Gastrocnemius medialis (tissue), 4 donors: Measurements from ENCODE around the gene EMCN. TPM values are rescaled to one million over a fixed set of nuclear protein-coding genes. Genes with fewer than 3 reads are reported as not detected.
"Not testable (repeated sequence)": the region's sequence is repeated elsewhere in the genome, so short reads cannot be mapped to it uniquely, and the experiment has no call there.

Experiments used
- ATAC-seq, 2 donors: fragments of 150-250 bp; one replicate each; pipeline ENCODE4 v1.9.1; 2016
- DNase-seq, 2 donors: peaks; one replicate each; pipeline ENCODE4 v3.0.0-alpha.2; 2019
- H3K27ac ChIP-seq, 4 donors: fragments of 200-600 bp; sonication (generic); 1 replicate in 1 of 4; 2 replicates in 3 of 4; pipeline ENCODE4 v1.5.1; 2016 to 2018; ENCODE audit warnings: mild to moderate bottlenecking in 2 of 4, moderate library complexity in 1 of 4
- H3K27me3 ChIP-seq, 3 donors: fragments of 200-600 bp; sonication (generic) in 2 of 3; 1 replicate in 1 of 3; 2 replicates in 2 of 3; pipeline versions ENCODE4 v1.5.1 to v1.6.0; 2016 to 2019; ENCODE audit warnings: mild to moderate bottlenecking in 1 of 3, moderate library complexity in 1 of 3
- H3K36me3 ChIP-seq, 2 donors: fragments of 200-600 bp; sonication (generic) in 1 of 2; one replicate each; pipeline ENCODE4 v1.5.1; 2017 to 2018
- H3K4me1 ChIP-seq, 2 donors: fragments of 200-600 bp; sonication (generic) in 1 of 2; one replicate each; pipeline ENCODE4 v1.5.1; 2016 to 2017; ENCODE audit warnings: mild to moderate bottlenecking in 2 of 2
- H3K4me3 ChIP-seq, 4 donors: fragments of 200-600 bp; sonication (generic) in 3 of 4; 1 replicate in 1 of 4; 2 replicates in 3 of 4; pipeline ENCODE4 v1.5.1; 2016 to 2019; ENCODE audit warnings: mild to moderate bottlenecking in 2 of 4
- H3K9me3 ChIP-seq, 3 donors: fragments of 200-600 bp; sonication (generic) in 2 of 3; 1 replicate in 1 of 3; 2 replicates in 2 of 3; pipeline ENCODE4 v1.5.1; 2016 to 2019
- POLR2A ChIP-seq, 2 donors: fragments of 450-650 bp; IDR thresholded peaks; one replicate each; pipeline ENCODE4 v1.6.1; 2017; ENCODE audit warnings: antibody characterized with exemption in 2 of 2, mild to moderate bottlenecking in 2 of 2, moderate library complexity in 2 of 2
- in situ Hi-C, 4 donors: fragments of 200-750 bp; cut with MboI; loops; one replicate each; pipeline versions ENCODE4 v1.15.0 to v1.8.0; 2017; ENCODE audit warnings: low sequenced_read_pairs in 4 of 4
- intact Hi-C: fragments of 100-400 bp; cut with DNase I; formaldehyde crosslinking; loops from one replicate; pipeline ENCODE4 v1.15.1; 2023; ENCODE audit warnings: low total_unique reads
- total RNA-seq, 4 donors: library from RNA; depleted of rRNA; stranded (reverse); fragments of >200 nt; gene quantifications; one replicate each; pipeline versions ENCODE4 v1.1.0 to v1.2.3, GENCODE V29; 2016
- TF ChIP-seq, protein P1 (sequence below), 5 experiments: fragments of 450-650 bp in 3 of 5; fragments of 200-600 bp in 2 of 5; sonication (generic) in 2 of 5; IDR thresholded peaks in 4 of 5; conservative IDR thresholded peaks in 1 of 5; 1 replicate in 4 of 5; 2 replicates in 1 of 5; pipeline ENCODE4 v1.5.1; 2016 to 2019; ENCODE audit warnings: antibody characterized with exemption in 5 of 5, mild to moderate bottlenecking in 3 of 5, moderate library complexity in 3 of 5

Gene EMCN
- total RNA-seq, 4 donors from 2014 or later: 10.8 to 27.5 (median 12.2) TPM

DNA sequence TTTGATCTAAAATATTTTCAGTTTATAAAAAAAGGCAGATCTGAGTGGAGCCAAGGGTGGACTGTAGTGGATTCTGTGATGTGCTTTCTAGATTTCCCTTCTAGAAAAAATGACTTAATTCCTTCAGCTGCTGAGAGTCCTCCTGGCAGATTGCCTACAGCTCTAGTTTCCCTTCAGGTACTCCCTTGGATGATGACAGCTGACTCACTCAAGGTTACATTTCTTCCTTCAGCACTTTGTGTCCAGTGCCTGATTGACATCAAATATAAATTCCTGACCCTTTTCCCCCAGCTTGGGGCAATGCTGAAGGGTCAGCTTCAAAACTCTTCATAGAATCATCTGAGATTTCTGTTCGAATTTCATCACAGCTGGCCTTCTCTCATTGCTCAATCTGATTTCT is 161.7 kb downstream of the EMCN start:
- intact Hi-C loops: no loop called here
- H3K9me3 ChIP-seq: no peaks in the 10 kb centered on the region
- ATAC-seq: peak in 1 of 2 donors; percentile 82

DNA sequence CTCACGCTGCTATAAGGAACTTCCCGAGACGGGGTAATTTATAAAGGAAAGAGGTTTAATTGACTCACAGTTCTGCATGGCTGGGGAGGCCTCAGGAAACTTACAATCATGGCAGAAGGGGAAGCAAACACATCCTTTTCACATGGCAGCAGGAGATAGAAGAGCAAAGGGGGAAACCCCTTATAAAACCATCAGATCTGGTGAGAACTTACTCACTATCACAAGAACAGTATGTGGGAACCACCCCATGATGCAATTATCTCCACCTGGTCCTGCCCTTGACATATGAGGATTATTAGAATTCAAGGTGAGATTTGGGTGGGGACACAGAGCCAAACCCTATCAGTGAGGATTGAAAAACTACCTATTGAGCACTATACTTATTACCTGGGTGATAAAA is 165.5 kb downstream of the EMCN start:
- H3K4me3 ChIP-seq, H3K27ac ChIP-seq, intact Hi-C loops, H3K27me3 ChIP-seq, DNase-seq, ATAC-seq, H3K9me3 ChIP-seq, in situ Hi-C loops, H3K36me3 ChIP-seq, H3K4me1 ChIP-seq: not testable (repeated sequence)

More for the DNA sequence above, 161.7 kb downstream of the EMCN start:
- TF ChIP-seq, protein P1, sequence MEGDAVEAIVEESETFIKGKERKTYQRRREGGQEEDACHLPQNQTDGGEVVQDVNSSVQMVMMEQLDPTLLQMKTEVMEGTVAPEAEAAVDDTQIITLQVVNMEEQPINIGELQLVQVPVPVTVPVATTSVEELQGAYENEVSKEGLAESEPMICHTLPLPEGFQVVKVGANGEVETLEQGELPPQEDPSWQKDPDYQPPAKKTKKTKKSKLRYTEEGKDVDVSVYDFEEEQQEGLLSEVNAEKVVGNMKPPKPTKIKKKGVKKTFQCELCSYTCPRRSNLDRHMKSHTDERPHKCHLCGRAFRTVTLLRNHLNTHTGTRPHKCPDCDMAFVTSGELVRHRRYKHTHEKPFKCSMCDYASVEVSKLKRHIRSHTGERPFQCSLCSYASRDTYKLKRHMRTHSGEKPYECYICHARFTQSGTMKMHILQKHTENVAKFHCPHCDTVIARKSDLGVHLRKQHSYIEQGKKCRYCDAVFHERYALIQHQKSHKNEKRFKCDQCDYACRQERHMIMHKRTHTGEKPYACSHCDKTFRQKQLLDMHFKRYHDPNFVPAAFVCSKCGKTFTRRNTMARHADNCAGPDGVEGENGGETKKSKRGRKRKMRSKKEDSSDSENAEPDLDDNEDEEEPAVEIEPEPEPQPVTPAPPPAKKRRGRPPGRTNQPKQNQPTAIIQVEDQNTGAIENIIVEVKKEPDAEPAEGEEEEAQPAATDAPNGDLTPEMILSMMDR (IDR thresholded peaks at IDR 0.05 in 4 of 5, conservative IDR thresholded peaks at IDR 0.05 in 1 of 5): no peak
- TF ChIP-seq POLR2A (IDR thresholded peaks at IDR 0.05): no peak
- in situ Hi-C loops: no loop called here
- no peak overlapping the region for H3K27ac ChIP-seq
- no peak for DNase-seq
- H3K4me1 ChIP-seq: peaks cover 5 to 6% of the 10 kb centered on the region in 2 donors
- no peaks in the 10 kb centered on the region for H3K27me3 ChIP-seq
- H3K4me3 ChIP-seq: no peak overlapping the region
- H3K36me3 ChIP-seq: no peaks in the 10 kb centered on the region

DNA sequence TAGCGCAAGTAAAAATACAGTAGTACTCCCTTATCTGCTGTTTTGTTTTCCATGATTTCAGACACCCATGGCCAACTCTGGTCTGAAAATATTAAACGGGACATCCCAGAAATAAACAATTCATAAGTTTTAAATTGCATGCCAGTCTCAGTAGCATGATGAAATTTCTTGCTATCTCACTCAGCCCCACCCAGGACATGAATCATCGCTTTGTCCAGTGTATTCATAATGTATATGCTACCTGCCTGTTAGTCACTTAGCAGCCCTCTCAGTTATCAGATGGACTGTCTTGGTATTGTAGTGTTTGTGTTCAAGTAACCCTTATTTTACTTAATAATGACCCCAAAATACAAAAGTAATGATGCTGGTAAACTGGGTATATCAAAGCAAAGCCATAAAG is 169.3 kb downstream of the EMCN start:
- DNase-seq (no peak), ATAC-seq (no peak)
- in situ Hi-C loops: no loop called here
- H3K9me3 ChIP-seq: no peaks in the 10 kb centered on the region
- H3K4me3 ChIP-seq: no peak overlapping the region
- no peaks in the 10 kb centered on the region for H3K27me3 ChIP-seq
- TF ChIP-seq, protein P1 (IDR thresholded peaks at IDR 0.05 in 4 of 5, conservative IDR thresholded peaks at IDR 0.05 in 1 of 5): no peak
- no peak for TF ChIP-seq POLR2A (IDR thresholded peaks at IDR 0.05)
- no peaks in the 10 kb centered on the region for H3K4me1 ChIP-seq
- no peak overlapping the region for H3K27ac ChIP-seq
- intact Hi-C loops: no loop called here
- H3K36me3 ChIP-seq: no peaks in the 10 kb centered on the region

DNA sequence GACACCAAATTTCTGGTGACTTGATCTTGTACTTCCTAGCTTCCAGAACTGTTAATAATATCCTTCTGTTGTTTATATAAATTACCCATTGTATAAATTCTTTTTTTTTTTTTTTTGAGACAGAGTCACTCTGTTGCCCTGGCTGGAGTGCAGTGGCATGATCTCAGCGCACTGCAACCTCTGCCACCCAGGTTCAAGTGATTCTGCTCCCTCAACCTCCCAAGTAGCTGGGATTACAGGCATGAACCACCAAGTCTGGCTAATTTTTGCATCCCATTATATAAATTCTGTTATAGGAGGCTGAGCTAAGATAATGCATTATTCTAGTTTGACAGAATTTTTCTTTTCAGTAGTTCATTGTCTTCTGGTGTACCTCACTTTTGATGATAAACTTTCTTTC is 170.6 kb downstream of the EMCN start:
- Histone ChIP-seq H3K4me1 (no peaks in the 10 kb centered on the region), H3K9me3 (no peaks in the 10 kb centered on the region), H3K27ac (no peak overlapping the region), H3K27me3 (no peaks in the 10 kb centered on the region), H3K4me3 (no peak overlapping the region), H3K36me3 (no peaks in the 10 kb centered on the region)
- TF ChIP-seq, protein P1 (IDR thresholded peaks at IDR 0.05 in 4 of 5, conservative IDR thresholded peaks at IDR 0.05 in 1 of 5): no peak
- TF ChIP-seq POLR2A (IDR thresholded peaks at IDR 0.05): no peak
- ATAC-seq (no peak), DNase-seq (no peak)
- intact Hi-C loops: no loop called here
- in situ Hi-C loops: no loop called here

DNA sequence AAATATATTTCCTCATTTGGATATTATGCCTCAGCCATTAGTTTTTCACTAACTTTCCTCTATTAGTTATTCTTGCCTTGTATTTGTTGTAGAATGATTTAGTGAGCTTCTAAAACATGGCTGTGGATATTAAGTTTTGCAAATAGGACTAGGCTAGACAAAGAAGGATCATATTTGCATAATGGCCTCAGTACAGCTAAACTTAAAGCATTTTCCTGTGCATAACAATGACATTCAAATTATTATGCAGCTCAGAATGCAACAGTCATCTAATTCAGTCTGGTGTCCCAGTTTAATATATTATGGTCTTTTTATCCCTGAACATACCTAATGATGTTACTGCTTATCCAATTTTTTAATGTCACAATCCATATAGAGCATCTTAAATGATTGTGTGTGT is 172.2 kb downstream of the EMCN start:
- DNase-seq (no peak), ATAC-seq (no peak)
- TF ChIP-seq, protein P1 (IDR thresholded peaks at IDR 0.05 in 4 of 5, conservative IDR thresholded peaks at IDR 0.05 in 1 of 5): no peak
- TF ChIP-seq POLR2A (IDR thresholded peaks at IDR 0.05): no peak
- no peak overlapping the region for H3K4me3 ChIP-seq
- intact Hi-C loops (no loop called here), in situ Hi-C loops (no loop called here)
- no peaks in the 10 kb centered on the region for H3K9me3 ChIP-seq
- H3K36me3 ChIP-seq: no peaks in the 10 kb centered on the region
- no peaks in the 10 kb centered on the region for H3K27me3 ChIP-seq
- no peak overlapping the region for H3K27ac ChIP-seq
- peaks cover 5 to 7% of the 10 kb centered on the region in 2 donors for H3K4me1 ChIP-seq
